AG04450 (cell line): ENCODE data around the gene SLC39A11. TPM values are rescaled to one million over a fixed set of nuclear protein-coding genes. Genes with fewer than 3 reads are reported as not detected.

ENCODE experiments used
- CTCF ChIA-PET: fragments of 300-600, 350-600 bp; formaldehyde crosslinking; extraction: SDS; loops from one replicate; lab custom pipeline; 2022; ENCODE audit warnings: antibody characterized with exemption, inconsistent platforms; lab: Charles Lee
- POLR2A ChIA-PET: fragments of 350-600 bp; formaldehyde crosslinking; extraction: SDS; loops from one replicate; lab custom pipeline; 2021; ENCODE audit warnings: antibody characterized with exemption, inconsistent platforms; lab: Yijun Ruan, JAX
- DNase-seq: peaks from one replicate; pipeline ENCODE4 v3.0.0-alpha.2; 2011; ENCODE audit warnings: low read depth, low spot score
- H3K27ac ChIP-seq: one replicate; pipeline ENCODE4 v1.5.1; 2012; ENCODE audit warnings: low read depth, low read length, control low read depth
- H3K27me3 ChIP-seq: one replicate; pipeline ENCODE4 v1.6.0; 2012; ENCODE audit warnings: low read length; ENCODE audit not compliant: control insufficient read depth, insufficient read depth
- H3K4me3 ChIP-seq: 2 replicates; pipeline ENCODE4 v1.5.1; 2011; ENCODE audit warnings: mild to moderate bottlenecking, low read depth, low read length, control low read depth
- H3K9me3 ChIP-seq: 2 replicates; pipeline ENCODE4 v1.5.1; 2012; ENCODE audit warnings: low read length; ENCODE audit not compliant: control insufficient read depth, insufficient read depth
- CTCF ChIP-seq: IDR thresholded peaks from 2 replicates; pipeline ENCODE4 v1.5.1; 2011; ENCODE audit warnings: low read depth, low read length, control low read depth, inconsistent platforms
- polyA plus RNA-seq: library from polyadenylated mRNA; depleted of rRNA; stranded (reverse); fragments of >200 nt; gene quantifications from 2 replicates; pipeline ENCODE4 v1.2.3, GENCODE V29; 2011

Gene SLC39A11
- polyA plus RNA-seq, 1 experiment: 18.0 TPM

GRCh38 chr17:73138541-73139138 lies 46.2 kb upstream of the SLC39A11 start:
- CTCF ChIA-PET: interaction anchor here (1.0 kb wide), 1 partner anchor 18 kb away, joined by 4 read pairs; no protein-coding TSS in a partner anchor
- Histone ChIP-seq H3K27me3 (peaks cover 12% of the 10 kb centered on the region), H3K9me3 (no peaks in the 10 kb centered on the region; the same call in 1 of the 2 replicates), H3K27ac (no peak overlapping the region), H3K4me3 (no peak overlapping the region)
- POLR2A ChIA-PET: interaction anchor here (0.5 kb wide), 1 partner anchor 20 kb away, joined by 5 read pairs; no protein-coding TSS in a partner anchor
- no peak for TF ChIP-seq CTCF
- DNase-seq: no peak

GRCh38 chr17:73137376-73137775 lies 44.9 kb upstream of the SLC39A11 start:
- POLR2A ChIA-PET: interaction anchor here (0.6 kb wide), 1 partner anchor 44 kb away, joined by 5 read pairs; no protein-coding TSS in a partner anchor
- peaks cover 12% of the 10 kb centered on the region for H3K27me3 ChIP-seq
- TF ChIP-seq CTCF: no peak
- CTCF ChIA-PET: no interaction called here
- H3K4me3 ChIP-seq: no peak overlapping the region
- no peak for DNase-seq
- H3K27ac ChIP-seq: no peak overlapping the region
- no peaks in the 10 kb centered on the region; the same call in 1 of the 2 replicates for H3K9me3 ChIP-seq

- H3K4me3 ChIP-seq: no peak overlapping the region
- H3K27ac ChIP-seq: no peak overlapping the region
- ChIA-PET CTCF (interaction anchor here (1.0 kb wide), 1 partner anchor 579 kb away, joined by 3 read pairs; no protein-coding TSS in a partner anchor), POLR2A (interaction anchor here (0.8 kb wide), 1 partner anchor 30 kb away, joined by 3 read pairs; no protein-coding TSS in a partner anchor)
- TF ChIP-seq CTCF: no peak
- no peak for DNase-seq
- no peaks in the 10 kb centered on the region; the same call in 1 of the 2 replicates for H3K9me3 ChIP-seq
- H3K27me3 ChIP-seq: peaks cover 14% of the 10 kb centered on the region
Observed at GRCh38 chr17:73135766-73136165, 43.3 kb upstream of the SLC39A11 start.

GRCh38 chr17:73133911-73134649 lies 41.6 kb upstream of the SLC39A11 start:
- H3K27ac ChIP-seq: no peak overlapping the region
- H3K4me3 ChIP-seq: no peak overlapping the region
- no peak for TF ChIP-seq CTCF
- ChIA-PET POLR2A (interaction anchor here (0.5 to 0.6 kb wide), 2 partner anchors 158 to 513 kb away, joined by 3 to 9 read pairs; no protein-coding TSS in a partner anchor), CTCF (interaction anchor here (0.9 kb wide), 1 partner anchor 41 kb away, joined by 5 read pairs; no protein-coding TSS in a partner anchor)
- DNase-seq: no peak
- H3K9me3 ChIP-seq: no peaks in the 10 kb centered on the region; the same call in 1 of the 2 replicates
- H3K27me3 ChIP-seq: peaks cover 4% of the 10 kb centered on the region
